Measurements from ENCODE around the gene FOXK1. TPM values are rescaled to one million over a fixed set of nuclear protein-coding genes. Genes with fewer than 3 reads are reported as not detected.

FOXK1 gene
- total and polyA plus RNA-seq, 9 of the 15 experiments (the other 6 are each of a cell fraction or from before 2014, with no cell fraction given), result 0.32 to 45.5 (median 8.1) TPM

- H3K4me2 ChIP-seq (ENCODE audit: insufficient read depth, low read length), result no peak overlapping the region
- H3K9ac ChIP-seq (ENCODE audit: insufficient read depth in 1 of 2, low read depth in 2 of 2, low read length in 2 of 2), result no peak overlapping the region
- ATAC-seq (no peak), FAIRE-seq (no peak), DNase-seq (ENCODE audit: extremely low read depth in 1 of 4, low spot score in 3 of 4) (no peak)
- intact Hi-C loops (cut with micrococcal nuclease) (no loop called here), in situ Hi-C loops (cut with MboI) (no loop called here)
- H3K27me3 ChIP-seq (ENCODE audit: control insufficient read depth in 2 of 2, insufficient read depth in 2 of 2, low read length in 2 of 2), result no peaks in the 10 kb centered on the region
- H4K20me1 ChIP-seq (replicated peaks; ENCODE audit: control insufficient read depth, insufficient read depth, low read length), result 0 out of 2 replicates have a peak, but pooled peaks cover 3% of the 10 kb centered on the region
- ChIA-PET POLR2A (no interaction called here), CTCF (ENCODE audit: low intra/inter-chr PET ratio) (no interaction called here)
- peaks cover 38% of the 10 kb centered on the region; the same call in 2 of the 3 replicates for H3K36me3 ChIP-seq (ENCODE audit: control insufficient read depth, insufficient read depth, low read length)
- H3K9me3 ChIP-seq (replicated peaks; ENCODE audit: control insufficient read depth, insufficient read depth, low read depth, low read length), result no peaks in the 10 kb centered on the region
- H3K4me1 ChIP-seq (replicated peaks in 1 of 2; ENCODE audit: control insufficient read depth in 2 of 2, insufficient read depth in 2 of 2, low read length in 2 of 2), result peaks cover 11 to 26% of the 10 kb centered on the region in 2 experiments
- peak in 1 of 2 experiments; percentile 96 for TF ChIP-seq NCOA2 (IDR thresholded peaks at IDR 0.05; ENCODE audit: partially characterized antibody in 2 of 2)
- no peak for TF ChIP-seq MTA1 (IDR thresholded peaks at IDR 0.05; ENCODE audit: borderline replicate concordance)
- no peak overlapping the region for H2AFZ ChIP-seq (ENCODE audit: low read depth, low read length)
- H3K9me1 ChIP-seq (ENCODE audit: control insufficient read depth, insufficient read depth, low read length), result no peaks in the 10 kb centered on the region
- no peak overlapping the region for H3K4me3 ChIP-seq
- no TSS peak for BruUV-seq (replicated peaks)
- WGBS (ENCODE audit: insufficient coverage, low coverage, missing lambda C conversion rate), result 90% methylated on average over 5 of the region's 5 CpGs
- H3K27ac ChIP-seq (ENCODE audit: extremely low read depth, low read depth, low read length), result no peak overlapping the region
- H3K79me2 ChIP-seq (ENCODE audit: control insufficient read depth, insufficient read depth, low read length), result peaks cover 23% of the 10 kb centered on the region
Measured at GRCh38 chr7:4779118-4779517, 97.0 kb downstream of the FOXK1 start.

GRCh38 chr7:4781366-4782069 is 99.4 kb downstream of the FOXK1 start:
- Histone ChIP-seq H3K4me1 (replicated peaks in 1 of 2; ENCODE audit: control insufficient read depth in 2 of 2, insufficient read depth in 2 of 2, low read length in 2 of 2) (peaks cover 5 to 14% of the 10 kb centered on the region in 2 experiments; a peak in 3 of 5 replicates), H2AFZ (ENCODE audit: low read depth, low read length) (no peak overlapping the region), H3K9ac (ENCODE audit: insufficient read depth in 1 of 2, low read depth in 2 of 2, low read length in 2 of 2) (peak overlapping the region in 1 of 2 experiments; percentile 35; a peak in 1 of 4 replicates), H3K79me2 (ENCODE audit: control insufficient read depth, insufficient read depth, low read length) (peaks cover 12% of the 10 kb centered on the region), H3K36me3 (ENCODE audit: control insufficient read depth, insufficient read depth, low read length) (peaks cover 51% of the 10 kb centered on the region; the same call in 2 of the 3 replicates), H3K27ac (ENCODE audit: extremely low read depth, low read depth, low read length) (no peak overlapping the region), H3K9me3 (replicated peaks; ENCODE audit: control insufficient read depth, insufficient read depth, low read depth, low read length) (no peaks in the 10 kb centered on the region), H3K4me2 (ENCODE audit: insufficient read depth, low read length) (no peak overlapping the region), H3K9me1 (ENCODE audit: control insufficient read depth, insufficient read depth, low read length) (no peaks in the 10 kb centered on the region), H3K4me3 (no peak overlapping the region), H4K20me1 (replicated peaks; ENCODE audit: control insufficient read depth, insufficient read depth, low read length) (0 out of 2 replicates have a peak, but pooled peaks cover 3% of the 10 kb centered on the region), H3K27me3 (ENCODE audit: control insufficient read depth in 2 of 2, insufficient read depth in 2 of 2, low read length in 2 of 2) (no peaks in the 10 kb centered on the region)
- in situ Hi-C loops (cut with MboI), result no loop called here
- intact Hi-C loops (cut with micrococcal nuclease), result no loop called here
- BruUV-seq (replicated peaks), result no TSS peak
- POLR2A ChIA-PET, result no interaction called here
- no peak for ATAC-seq
- no peak for FAIRE-seq
- TF ChIP-seq RBFOX2 (IDR thresholded peaks at IDR 0.05; ENCODE audit: low read depth, low read length) (0 out of 2 replicates have a peak, but pooled peaks have one; percentile 31), COPS2 (conservative IDR thresholded peaks at IDR 0.05) (no peak)
- 90% methylated on average over 24 of the region's 27 CpGs for WGBS (ENCODE audit: insufficient coverage, low coverage, missing lambda C conversion rate)
- CTCF ChIA-PET (ENCODE audit: low intra/inter-chr PET ratio), result no interaction called here
- no peak for DNase-seq (ENCODE audit: extremely low read depth in 1 of 4, low spot score in 3 of 4)

Data from K562 (cell line).